ENCODE data around the gene LIN7C.
A peak's percentile ranks its signal among the peaks of the same experiment; 100 is the strongest.

Gene LIN7C

GRCh38 chr11:27506200-27507182, at the start of gene LIN7C:
Gene LIN7C, minus strand, starts transcription at chr11:27506769. Its CDS starts 17 bp downstream, at chr11:27506752.
- ChIA-PET CTCF (interaction anchor here (1.1 to 2.2 kb wide), 3 partner anchors 8 to 21 kb away, joined by 4 to 8 read pairs (median 5); no protein-coding TSS in a partner anchor), POLR2A (no interaction called here)
- TF ChIP-seq CTCF (IDR thresholded peaks at IDR 0.05; ENCODE audit: control extremely low read depth, extremely low read depth, low read depth, missing control alignments) = no peak
- peak; percentile 95 for DNase-seq (ENCODE audit: extremely low spot score)

GRCh38 chr11:27555264-27555663, 48.7 kb upstream of the LIN7C start:
- DNase-seq (ENCODE audit: extremely low spot score) = no peak
- no peak for TF ChIP-seq CTCF (IDR thresholded peaks at IDR 0.05; ENCODE audit: control extremely low read depth, extremely low read depth, low read depth, missing control alignments)
- POLR2A ChIA-PET = no interaction called here
- CTCF ChIA-PET = no interaction called here

- CTCF ChIA-PET = interaction anchor here (0.8 kb wide), 1 partner anchor 56 kb away, joined by 3 read pairs; no protein-coding TSS in a partner anchor
These were observed 46.6 kb upstream of the LIN7C start for GRCh38 chr11:27553186-27553585.

GRCh38 chr11:27552341-27552740, 45.8 kb upstream of the LIN7C start:
- POLR2A ChIA-PET = no interaction called here
- no peak for DNase-seq (ENCODE audit: extremely low spot score)
- CTCF ChIA-PET = no interaction called here
- TF ChIP-seq CTCF (IDR thresholded peaks at IDR 0.05; ENCODE audit: control extremely low read depth, extremely low read depth, low read depth, missing control alignments) = no peak

More at GRCh38 chr11:27553186-27553585, 46.6 kb upstream of the LIN7C start:
- DNase-seq (ENCODE audit: extremely low spot score) = no peak
- no peak for TF ChIP-seq CTCF (IDR thresholded peaks at IDR 0.05; ENCODE audit: control extremely low read depth, extremely low read depth, low read depth, missing control alignments)
- POLR2A ChIA-PET = no interaction called here

GRCh38 chr11:27551127-27551526, 44.6 kb upstream of the LIN7C start:
- no peak for TF ChIP-seq CTCF (IDR thresholded peaks at IDR 0.05; ENCODE audit: control extremely low read depth, extremely low read depth, low read depth, missing control alignments)
- CTCF ChIA-PET = no interaction called here
- POLR2A ChIA-PET = no interaction called here
- DNase-seq (ENCODE audit: extremely low spot score) = no peak

GRCh38 chr11:27545946-27546345, 39.4 kb upstream of the LIN7C start:
- CTCF ChIA-PET = no interaction called here
- POLR2A ChIA-PET = no interaction called here
- no peak for DNase-seq (ENCODE audit: extremely low spot score)

More at GRCh38 chr11:27545946-27546345, 39.4 kb upstream of the LIN7C start:
- no peak for TF ChIP-seq CTCF (IDR thresholded peaks at IDR 0.05; ENCODE audit: control extremely low read depth, extremely low read depth, low read depth, missing control alignments)

All from GM10248 (cell line).